NCI-H2171 treated with DMSO at 0.1 percent for 48 hours (cell line): ENCODE data around the gene OR4D9.
A peak's percentile ranks its signal among the peaks of the same experiment; 100 is the strongest.

Experiments
- DNase-seq: peaks from one replicate; lab custom pipeline; 2025; lab: John Stamatoyannopoulos, UW

Gene OR4D9

GRCh38 chr11:59550842-59551658 lies 39.7 kb downstream of the OR4D9 start:
- DNase-seq, result peak; percentile 89

- peak; percentile 47 for DNase-seq
Observed at GRCh38 chr11:59551659-59552521, 40.6 kb downstream of the OR4D9 start.

- DNase-seq, result no peak
Observed at GRCh38 chr11:59552844-59553243, 41.5 kb downstream of the OR4D9 start.

- no peak for DNase-seq
Observed at GRCh38 chr11:59553323-59553722, 42.0 kb downstream of the OR4D9 start.

GRCh38 chr11:59555601-59556114 lies 44.3 kb downstream of the OR4D9 start:
- DNase-seq, result no peak

GRCh38 chr11:59556115-59556916 lies 45.0 kb downstream of the OR4D9 start:
- peak; percentile 72 for DNase-seq

- no peak for DNase-seq
Observed at GRCh38 chr11:59556917-59557348, 45.6 kb downstream of the OR4D9 start.

GRCh38 chr11:59558270-59558643 lies 46.9 kb downstream of the OR4D9 start:
- no peak for DNase-seq

GRCh38 chr11:59559886-59560285 lies 48.5 kb downstream of the OR4D9 start:
- DNase-seq, result no peak

GRCh38 chr11:59560290-59560701 lies 49.0 kb downstream of the OR4D9 start:
- peak; percentile 77 for DNase-seq

GRCh38 chr11:59560702-59561473 lies 49.5 kb downstream of the OR4D9 start:
- DNase-seq, result peak; percentile 86

- DNase-seq, result no peak
Observed at GRCh38 chr11:59562292-59562691, 51.0 kb downstream of the OR4D9 start.
